HG03442 (cell line): ENCODE measurements around the gene TGFB2.

Experiments used
- ATAC-seq: cut with Tn5 transposase; IDR thresholded peaks from one replicate; pipeline ENCODE4 v1.9.1; 2021; ENCODE audit warnings: mild to moderate bottlenecking, moderate library complexity; ENCODE audit not compliant: unreplicated experiment

TGFB2 gene

DNA sequence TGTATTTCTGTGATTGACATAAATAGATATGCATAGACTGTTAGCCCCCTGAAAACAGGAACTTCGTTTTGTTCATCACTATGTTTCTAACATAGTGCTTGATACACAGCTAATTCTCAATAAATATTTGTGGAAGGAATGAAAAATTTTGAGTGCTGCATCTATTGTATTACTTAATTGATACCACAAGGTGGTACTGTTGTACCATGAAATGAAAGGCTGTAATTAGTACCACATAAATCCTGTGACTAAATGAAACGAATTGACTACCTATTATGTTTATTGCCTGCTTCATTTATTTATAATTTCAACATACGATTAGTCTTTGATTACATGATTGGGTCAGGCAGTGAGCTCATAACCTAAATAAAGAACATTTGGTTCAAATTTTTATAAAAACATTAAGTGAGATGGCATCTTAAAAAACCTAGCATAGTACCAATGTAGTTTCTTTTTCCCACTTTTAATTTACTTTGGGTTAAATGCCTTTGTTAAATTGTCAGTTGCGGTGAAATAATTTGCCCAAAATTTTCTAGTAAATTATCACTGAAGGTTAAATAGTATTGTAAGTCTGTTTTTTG is 15.0 kb upstream of the TGFB2 start:
- peak; percentile 66 for ATAC-seq

- no peak for ATAC-seq
Observed at GRCh38 chr1:218332416-218332815, 12.7 kb upstream of the TGFB2 start.

DNA sequence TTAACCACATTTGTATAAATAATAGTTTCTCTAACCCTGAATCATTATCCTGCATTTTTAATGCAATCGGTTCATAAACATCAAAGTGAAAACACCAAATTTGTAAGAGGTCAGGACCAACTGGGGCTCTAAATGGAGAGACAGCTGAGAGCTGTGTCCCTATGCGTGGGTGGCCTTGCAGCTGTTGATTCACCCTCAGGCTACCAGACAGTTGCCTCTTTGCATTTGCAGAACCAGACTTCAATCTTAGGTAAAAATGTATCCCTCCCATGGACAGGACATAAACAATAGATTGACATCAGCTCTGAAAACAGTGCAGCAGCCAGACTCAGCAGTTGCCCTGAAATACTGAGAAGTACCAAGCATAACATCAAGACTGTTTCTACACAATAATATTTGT is 8.8 kb upstream of the TGFB2 start:
- ATAC-seq, result peak; percentile 51

DNA sequence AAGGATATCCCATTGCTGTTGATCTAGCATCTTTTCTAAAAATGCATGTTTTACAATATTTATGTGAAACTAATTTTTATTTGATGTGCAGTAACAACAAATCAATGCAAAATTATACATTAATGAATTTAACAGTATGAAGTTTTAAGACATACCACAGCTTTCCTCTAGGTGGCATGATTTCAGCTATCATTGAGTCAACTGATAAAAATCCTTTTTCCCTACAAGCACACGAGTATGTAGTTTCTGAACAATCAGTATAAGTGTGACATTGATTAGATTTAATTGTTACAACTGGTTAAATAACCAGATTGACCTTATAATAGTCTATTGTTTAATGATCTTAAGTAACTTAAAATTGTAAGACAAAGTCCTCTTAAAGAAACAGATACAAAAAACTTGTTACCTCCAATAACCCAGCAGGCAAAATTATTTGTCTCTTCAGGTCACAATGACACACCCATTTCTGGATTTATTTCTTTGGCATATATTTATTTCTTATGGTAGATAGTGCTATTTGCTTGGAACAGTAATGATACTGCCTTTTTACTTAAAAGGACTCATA is 5.8 kb upstream of the TGFB2 start:
- peak; percentile 67 for ATAC-seq

GRCh38 chr1:218341325-218341724 is 3.8 kb upstream of the TGFB2 start:
- ATAC-seq, result no peak

- no peak for ATAC-seq
Observed at GRCh38 chr1:218342091-218342490, 3.0 kb upstream of the TGFB2 start.

DNA sequence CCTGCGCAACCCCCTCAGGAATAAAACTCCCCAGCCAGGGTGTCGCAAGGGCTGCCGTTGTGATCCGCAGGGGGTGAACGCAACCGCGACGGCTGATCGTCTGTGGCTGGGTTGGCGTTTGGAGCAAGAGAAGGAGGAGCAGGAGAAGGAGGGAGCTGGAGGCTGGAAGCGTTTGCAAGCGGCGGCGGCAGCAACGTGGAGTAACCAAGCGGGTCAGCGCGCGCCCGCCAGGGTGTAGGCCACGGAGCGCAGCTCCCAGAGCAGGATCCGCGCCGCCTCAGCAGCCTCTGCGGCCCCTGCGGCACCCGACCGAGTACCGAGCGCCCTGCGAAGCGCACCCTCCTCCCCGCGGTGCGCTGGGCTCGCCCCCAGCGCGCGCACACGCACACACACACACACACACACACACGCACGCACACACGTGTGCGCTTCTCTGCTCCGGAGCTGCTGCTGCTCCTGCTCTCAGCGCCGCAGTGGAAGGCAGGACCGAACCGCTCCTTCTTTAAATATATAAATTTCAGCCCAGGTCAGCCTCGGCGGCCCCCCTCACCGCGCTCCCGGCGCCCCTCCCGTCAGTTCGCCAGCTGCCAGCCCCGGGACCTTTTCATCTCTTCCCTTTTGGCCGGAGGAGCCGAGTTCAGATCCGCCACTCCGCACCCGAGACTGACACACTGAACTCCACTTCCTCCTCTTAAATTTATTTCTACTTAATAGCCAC is 696 bp downstream of the TGFB2 start:
- ATAC-seq, result peak; percentile 68

GRCh38 chr1:218346391-218347204 is 1.5 kb downstream of the TGFB2 start:
- ATAC-seq, result no peak

- ATAC-seq, result no peak
Observed at GRCh38 chr1:218347336-218347722, 2.2 kb downstream of the TGFB2 start.

DNA sequence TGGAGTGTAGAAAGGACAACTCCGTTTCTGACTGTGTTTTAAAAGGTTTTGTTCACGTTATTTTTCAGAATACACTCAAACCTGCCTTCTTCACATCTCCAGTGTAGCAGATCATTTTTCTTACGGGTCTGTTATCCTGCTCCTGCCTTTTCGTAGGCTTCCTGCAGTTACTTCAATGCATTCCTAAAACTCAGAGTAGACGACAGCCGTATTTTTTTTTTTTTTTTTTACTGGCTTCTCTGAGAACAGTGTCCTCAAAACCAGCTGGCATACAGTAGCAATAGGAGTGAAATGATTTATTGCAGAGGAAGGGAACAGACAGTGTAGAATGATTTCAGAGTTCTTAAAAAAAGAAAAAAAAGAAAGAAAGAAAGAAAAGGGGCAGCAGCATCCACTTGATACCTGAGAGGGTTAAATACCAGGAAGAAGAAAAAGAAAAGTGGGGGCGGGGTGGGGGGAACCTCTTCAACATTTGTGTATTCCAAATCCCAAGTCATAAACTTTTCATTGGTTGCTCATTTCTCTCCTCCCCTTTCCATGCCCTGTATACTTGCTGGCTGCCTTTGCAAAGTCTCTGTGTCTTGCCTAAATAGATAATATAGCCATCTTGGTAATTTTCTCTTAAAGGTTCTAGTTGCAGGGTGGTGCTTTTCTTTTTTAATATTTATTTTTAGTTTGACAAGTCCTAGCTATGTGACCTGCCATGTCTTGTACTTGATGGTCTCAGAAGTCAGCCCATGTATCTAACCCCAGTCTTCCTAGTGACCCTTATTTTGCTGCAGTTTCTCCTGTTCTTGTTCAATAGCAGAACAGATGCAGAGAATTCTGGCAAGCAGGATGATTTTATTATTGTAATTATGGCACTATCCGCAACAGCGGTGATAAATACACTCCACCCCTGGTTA is 2.8 kb downstream of the TGFB2 start:
- no peak for ATAC-seq

- no peak for ATAC-seq
Observed at GRCh38 chr1:218348628-218349071, 3.5 kb downstream of the TGFB2 start.

DNA sequence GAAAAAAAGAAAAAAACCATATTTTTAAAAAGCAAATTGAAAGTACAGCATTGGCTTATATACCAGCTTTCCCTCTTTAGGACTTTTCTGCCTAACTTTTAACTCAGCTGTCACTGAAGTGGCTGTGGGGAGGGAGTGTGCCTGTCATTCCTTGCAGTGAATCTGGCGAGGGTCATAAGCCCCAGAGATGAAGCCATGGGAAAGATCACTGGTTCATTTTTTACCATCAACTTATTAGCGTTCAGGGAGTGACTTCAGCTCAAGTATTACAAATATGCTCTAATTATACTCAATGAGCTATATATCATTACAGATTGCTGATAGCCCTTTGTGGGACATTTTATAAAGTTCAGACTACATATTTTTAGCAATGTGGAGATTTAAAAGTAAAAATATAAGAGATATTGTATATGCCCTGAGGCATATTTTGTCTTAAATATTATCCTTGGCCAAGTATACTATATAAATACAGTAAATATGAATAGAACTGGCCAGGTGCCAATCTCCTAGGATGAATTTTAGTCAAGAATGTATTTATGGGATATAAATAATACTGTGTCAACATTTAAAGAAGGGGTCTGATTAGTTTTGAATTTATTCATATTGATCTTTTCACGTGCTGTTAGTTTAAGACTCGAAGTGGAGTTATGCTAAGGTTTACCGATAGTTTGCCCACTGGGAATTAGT is 4.4 kb downstream of the TGFB2 start:
- ATAC-seq, result no peak

DNA sequence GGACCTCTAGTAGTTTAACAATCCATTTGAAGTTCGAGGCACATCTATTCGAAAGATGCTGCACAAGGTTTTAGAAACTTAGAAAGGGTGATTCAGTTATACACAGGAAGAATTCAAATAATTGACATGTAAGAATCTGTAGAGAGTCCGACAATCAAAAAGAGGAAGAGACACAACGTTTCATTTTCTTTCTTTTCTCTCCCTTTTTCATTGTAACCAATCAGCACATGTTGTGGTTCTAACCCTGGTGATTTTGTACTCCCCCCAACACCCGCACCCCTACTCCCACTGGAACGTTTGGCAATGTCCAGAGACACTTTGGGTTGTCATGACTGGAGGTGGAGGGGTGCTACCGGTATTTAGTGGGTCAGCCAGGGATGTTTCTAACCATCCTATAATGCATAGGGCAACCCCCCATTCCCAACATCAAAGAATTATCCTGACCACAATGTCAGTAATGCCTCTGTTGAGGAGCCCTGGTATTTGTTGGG is 4.9 kb downstream of the TGFB2 start:
- ATAC-seq, result no peak

- ATAC-seq, result no peak
Observed at GRCh38 chr1:218350801-218351266, 5.7 kb downstream of the TGFB2 start.

DNA sequence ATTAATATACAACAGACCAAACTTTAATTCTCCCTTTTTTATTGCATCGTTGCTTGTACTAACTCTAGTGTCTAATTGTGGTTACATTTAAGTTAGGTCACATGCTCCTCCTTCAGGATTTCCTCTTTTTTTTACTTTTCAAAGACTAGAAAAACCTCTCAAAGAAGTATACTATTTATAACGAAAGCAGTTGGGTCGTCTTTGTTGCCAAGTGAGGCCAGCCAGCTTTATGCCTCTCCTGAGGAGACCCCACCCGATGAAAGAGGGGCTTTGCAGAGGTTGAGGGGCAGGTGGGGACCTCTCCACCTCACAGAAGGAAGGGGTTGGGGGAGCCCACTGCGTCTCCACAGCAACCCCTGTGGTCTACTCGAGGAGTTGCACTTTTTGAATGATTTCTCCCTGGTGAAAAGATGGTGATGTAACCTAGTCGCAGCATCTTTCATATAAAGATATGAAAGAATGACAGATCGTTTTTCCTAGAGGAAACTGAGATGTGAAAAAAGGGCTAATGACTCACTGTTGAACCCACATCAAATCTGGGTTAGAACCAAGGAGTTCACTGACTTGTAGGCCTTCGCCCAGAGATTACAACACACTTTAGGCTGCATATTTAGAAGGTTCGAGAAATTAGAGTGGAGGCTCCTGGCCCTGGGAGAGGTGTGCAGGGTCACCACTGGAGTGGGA is 6.4 kb downstream of the TGFB2 start:
- peak; percentile 76 for ATAC-seq

DNA sequence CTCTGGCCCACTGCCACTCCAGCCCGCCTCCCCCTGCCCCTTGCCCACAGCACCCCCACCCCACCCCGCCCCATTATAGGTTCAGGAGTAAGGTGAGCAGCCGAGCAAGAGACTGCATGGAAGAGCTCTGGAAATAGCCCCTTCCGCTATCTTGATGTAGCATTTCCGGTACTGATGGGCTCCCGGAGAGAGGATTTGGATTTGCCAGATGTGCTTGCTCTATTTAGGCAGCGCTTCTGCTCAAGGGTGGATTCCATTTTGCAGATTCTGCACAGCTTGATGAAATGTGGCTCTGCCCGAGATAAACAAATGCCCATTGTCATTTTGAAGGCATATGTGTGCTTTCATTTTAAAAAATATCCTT is 6.9 kb downstream of the TGFB2 start:
- ATAC-seq, result no peak

- ATAC-seq, result no peak
Observed at GRCh38 chr1:218353656-218354055, 8.5 kb downstream of the TGFB2 start.

DNA sequence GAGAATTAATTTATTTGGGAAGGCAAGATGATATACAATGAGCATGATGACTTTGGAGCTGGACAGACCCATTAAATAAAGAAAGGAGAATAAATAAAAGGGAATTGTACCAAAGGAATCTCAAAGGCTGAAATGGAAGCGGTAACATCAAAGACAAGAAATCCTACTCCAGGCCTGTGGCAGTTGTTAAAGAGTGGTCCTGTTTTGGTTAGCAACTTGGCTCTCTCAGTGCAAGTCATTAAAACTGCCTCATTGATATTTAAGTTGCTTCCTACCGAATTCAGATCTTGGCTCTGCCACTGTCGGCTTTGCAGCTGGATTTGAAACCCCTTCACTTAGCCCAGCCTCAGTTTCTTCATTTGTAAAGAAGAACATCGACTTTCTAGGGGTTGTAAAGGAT is 10.1 kb downstream of the TGFB2 start:
- ATAC-seq, result no peak

DNA sequence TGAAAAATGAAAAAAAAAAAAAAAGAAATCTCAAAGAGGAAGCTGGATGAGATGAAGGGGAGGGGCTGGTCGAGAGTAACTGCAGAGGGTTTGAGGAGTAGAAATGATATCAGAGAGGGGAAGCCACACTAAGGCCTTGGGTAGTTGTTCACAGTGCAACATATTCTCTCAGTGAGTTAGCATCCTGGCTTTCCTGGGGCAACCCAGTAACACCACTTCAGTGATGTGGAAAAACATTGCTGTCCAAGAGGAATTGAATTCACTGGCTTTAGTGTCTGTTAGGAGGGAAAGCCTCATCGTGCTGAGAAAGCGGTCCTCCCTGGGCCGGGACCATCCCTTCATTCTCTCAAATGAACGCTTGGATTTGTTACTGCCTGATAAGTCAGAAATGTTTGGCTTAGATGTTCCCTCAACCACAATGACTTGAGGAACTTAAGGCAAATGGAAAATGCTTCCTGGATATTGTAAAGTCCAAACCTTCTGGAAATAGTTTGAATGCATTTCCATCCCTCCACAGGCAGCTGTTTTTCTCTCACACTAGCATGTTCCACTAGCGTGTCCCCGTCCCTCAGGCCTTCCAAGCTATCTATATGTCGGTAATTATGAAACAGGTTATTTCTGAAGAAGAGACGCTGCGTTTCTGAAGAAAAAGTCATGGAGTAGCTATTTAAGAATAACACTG is 12.2 kb downstream of the TGFB2 start:
- ATAC-seq, result no peak
